ENCODE data around the gene TMTC1. TPM values are rescaled to one million over a fixed set of nuclear protein-coding genes. Genes with fewer than 3 reads are reported as not detected.

Gene TMTC1
- total and polyA plus RNA-seq, 2 donors (not counting 1 experiment from before 2014, with no cell fraction given): not detected

GRCh38 chr12:29734734-29735133, 49.0 kb downstream of the TMTC1 start:
- no peak for TF ChIP-seq EZH2 (IDR thresholded peaks at IDR 0.05; ENCODE audit: borderline replicate concordance, insufficient read depth, low read depth, low read length, poor library complexity, severe bottlenecking)
- TF ChIP-seq CTCF (IDR thresholded peaks at IDR 0.05): no peak
- DNase-seq (no peak), ATAC-seq (ENCODE audit: low read depth) (no peak)
- Histone ChIP-seq H4K20me1 (ENCODE audit: control insufficient read depth, insufficient read depth, low read length, poor library complexity, severe bottlenecking) (no peaks in the 10 kb centered on the region), H3K36me3 (replicated peaks in 1 of 2; ENCODE audit: control extremely low read depth in 1 of 2, control insufficient read depth in 1 of 2, extremely low read depth in 1 of 2, insufficient read depth in 2 of 2, low read length in 1 of 2) (no peaks in the 10 kb centered on the region), H3K9ac (ENCODE audit: low read length) (no peak overlapping the region), H3K79me2 (ENCODE audit: control insufficient read depth, insufficient read depth, low read length) (no peaks in the 10 kb centered on the region), H3K27me3 (replicated peaks in 1 of 4; ENCODE audit: control extremely low read depth in 1 of 4, control insufficient read depth in 3 of 4, insufficient read depth in 4 of 4, low read length in 3 of 4) (no peaks in the 10 kb centered on the region), H2AFZ (ENCODE audit: insufficient read depth, low read depth, low read length, poor library complexity, severe bottlenecking) (no peak overlapping the region), H3K9me3 (ENCODE audit: control extremely low read depth in 1 of 3, control insufficient read depth in 2 of 3, insufficient read depth in 1 of 3, low read length in 2 of 3) (peaks cover 0 to 5% (median 0%) of the 10 kb centered on the region in 3 donors), H3K4me2 (replicated peaks; ENCODE audit: low read depth, low read length, poor library complexity, severe bottlenecking) (no peak overlapping the region), H3K27ac (ENCODE audit: low read length in 2 of 2) (no peak overlapping the region), H3K4me1 (ENCODE audit: control insufficient read depth in 2 of 2, insufficient read depth in 2 of 2, low read length in 2 of 2) (no peaks in the 10 kb centered on the region), H3K4me3 (ENCODE audit: control extremely low read depth in 1 of 5, extremely low read depth in 1 of 5, insufficient read depth in 1 of 5, low read depth in 2 of 5, low read length in 4 of 5) (no peak overlapping the region)
- H3K27me3 Mint-ChIP-seq: no peaks in the 10 kb centered on the region
- H3K9me3 Mint-ChIP-seq (ENCODE audit: insufficient read depth): peaks cover 2% of the 10 kb centered on the region
- ChIA-PET CTCF (no interaction called here), POLR2A (no interaction called here)
- WGBS (ENCODE audit: insufficient coverage): no CpG with 5 or more reads among the region's 6 CpGs
- intact Hi-C loops (cut with micrococcal nuclease): no loop called here
- H3K27ac Mint-ChIP-seq: no peak overlapping the region
- H3K4me1 Mint-ChIP-seq: no peaks in the 10 kb centered on the region
- H3K4me3 Mint-ChIP-seq: no peak overlapping the region

- WGBS (ENCODE audit: insufficient coverage): 100% methylated on average over 1 of the region's 5 CpGs
- TF ChIP-seq CTCF (IDR thresholded peaks at IDR 0.05) (no peak), EZH2 (IDR thresholded peaks at IDR 0.05; ENCODE audit: borderline replicate concordance, insufficient read depth, low read depth, low read length, poor library complexity, severe bottlenecking) (no peak)
- Histone ChIP-seq H2AFZ (ENCODE audit: insufficient read depth, low read depth, low read length, poor library complexity, severe bottlenecking) (no peak overlapping the region), H3K36me3 (replicated peaks in 1 of 2; ENCODE audit: control extremely low read depth in 1 of 2, control insufficient read depth in 1 of 2, extremely low read depth in 1 of 2, insufficient read depth in 2 of 2, low read length in 1 of 2) (no peaks in the 10 kb centered on the region), H4K20me1 (ENCODE audit: control insufficient read depth, insufficient read depth, low read length, poor library complexity, severe bottlenecking) (no peaks in the 10 kb centered on the region), H3K27me3 (replicated peaks in 1 of 4; ENCODE audit: control extremely low read depth in 1 of 4, control insufficient read depth in 3 of 4, insufficient read depth in 4 of 4, low read length in 3 of 4) (no peaks in the 10 kb centered on the region), H3K4me2 (replicated peaks; ENCODE audit: low read depth, low read length, poor library complexity, severe bottlenecking) (no peak overlapping the region), H3K27ac (ENCODE audit: low read length in 2 of 2) (no peak overlapping the region), H3K79me2 (ENCODE audit: control insufficient read depth, insufficient read depth, low read length) (no peaks in the 10 kb centered on the region), H3K4me1 (ENCODE audit: control insufficient read depth in 2 of 2, insufficient read depth in 2 of 2, low read length in 2 of 2) (no peaks in the 10 kb centered on the region), H3K9me3 (ENCODE audit: control extremely low read depth in 1 of 3, control insufficient read depth in 2 of 3, insufficient read depth in 1 of 3, low read length in 2 of 3) (peaks cover 0 to 5% (median 0%) of the 10 kb centered on the region in 3 donors), H3K9ac (ENCODE audit: low read length) (no peak overlapping the region), H3K4me3 (ENCODE audit: control extremely low read depth in 1 of 5, extremely low read depth in 1 of 5, insufficient read depth in 1 of 5, low read depth in 2 of 5, low read length in 4 of 5) (no peak overlapping the region)
- intact Hi-C loops (cut with micrococcal nuclease): no loop called here
- ATAC-seq (ENCODE audit: low read depth) (no peak), DNase-seq (no peak)
- ChIA-PET CTCF (interaction anchor here (0.6 kb wide), 1 partner anchor 32 kb away, joined by 3 read pairs; no protein-coding TSS in a partner anchor), POLR2A (no interaction called here)
- H3K4me1 Mint-ChIP-seq: no peaks in the 10 kb centered on the region
- no peak overlapping the region for H3K27ac Mint-ChIP-seq
- H3K27me3 Mint-ChIP-seq: no peaks in the 10 kb centered on the region
- no peak overlapping the region for H3K4me3 Mint-ChIP-seq
- H3K9me3 Mint-ChIP-seq (ENCODE audit: insufficient read depth): peaks cover 2% of the 10 kb centered on the region
Observed at GRCh38 chr12:29734305-29734704, 49.4 kb downstream of the TMTC1 start.

Measured in B cell (primary cell).